ENCODE measurements around the gene CDK5RAP2.
A peak's percentile ranks its signal among the peaks of the same experiment; 100 is the strongest.
"Not testable (repeated sequence)": the region's sequence is repeated elsewhere in the genome, so short reads cannot be mapped to it uniquely, and the experiment has no call there.

The CDK5RAP2 gene

GRCh38 chr9:120541921-120542320, 38.0 kb downstream of the CDK5RAP2 start:
- no peak for DNase-seq

GRCh38 chr9:120539951-120540350, 40.0 kb downstream of the CDK5RAP2 start:
- no peak for DNase-seq

GRCh38 chr9:120538339-120538738, 41.6 kb downstream of the CDK5RAP2 start:
- no peak for DNase-seq

- DNase-seq: no peak
Observed at GRCh38 chr9:120536949-120537640, 42.9 kb downstream of the CDK5RAP2 start.

DNA sequence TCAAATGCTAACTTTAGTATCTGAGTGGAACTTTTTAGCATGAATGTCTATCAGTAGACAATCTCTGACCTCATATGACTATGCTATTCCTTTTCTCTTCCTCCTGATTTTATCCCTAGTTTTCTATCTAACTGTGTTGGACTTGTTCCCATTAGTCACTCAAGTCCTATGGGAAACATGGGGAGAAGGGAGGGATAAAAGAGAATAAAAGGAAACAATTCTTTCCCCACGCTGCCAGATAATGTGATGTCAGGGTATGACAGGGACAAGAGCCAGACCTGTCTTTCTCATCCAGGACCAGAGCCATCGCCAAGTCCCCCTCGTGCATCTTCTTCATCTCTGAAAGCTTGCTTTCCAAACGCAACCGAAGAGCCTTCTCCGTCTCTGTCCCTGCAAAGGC, 43.9 kb downstream of the CDK5RAP2 start:
- DNase-seq: no peak

GRCh38 chr9:120534266-120534665, 45.7 kb downstream of the CDK5RAP2 start:
- DNase-seq: no peak

GRCh38 chr9:120532891-120533290, 47.1 kb downstream of the CDK5RAP2 start:
- DNase-seq: no peak

GRCh38 chr9:120532475-120532874, 47.5 kb downstream of the CDK5RAP2 start:
- no peak for DNase-seq

DNA sequence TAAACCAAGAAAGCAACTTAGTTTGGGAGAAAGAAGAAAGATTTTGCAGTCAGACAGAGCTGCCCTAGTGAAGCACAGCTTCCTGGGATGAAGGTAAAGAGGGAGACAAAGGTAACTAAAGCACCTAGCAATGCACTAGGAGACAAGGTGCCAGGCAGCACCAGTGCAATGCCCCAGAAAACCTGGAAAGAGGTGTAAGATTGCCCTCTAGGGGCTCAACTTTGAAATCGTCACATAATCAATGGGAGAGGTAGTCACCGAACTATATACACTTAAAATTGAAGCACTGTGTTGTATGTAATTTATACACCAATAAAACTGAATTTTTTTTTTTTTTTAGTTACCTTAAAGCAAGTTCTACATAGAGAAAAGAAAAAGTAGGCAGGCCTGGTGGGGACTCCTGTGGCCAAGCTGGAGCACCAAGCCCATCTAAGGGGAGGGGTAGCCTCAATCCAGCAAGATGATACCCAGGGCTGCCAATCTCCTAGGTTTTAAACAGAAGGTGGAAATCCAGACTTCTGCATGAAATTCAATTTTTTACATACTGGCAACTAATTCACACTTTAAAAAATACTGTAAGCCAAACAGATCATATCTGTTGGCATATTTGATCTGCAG, 48.2 kb downstream of the CDK5RAP2 start:
- DNase-seq: peak; percentile 36

DNA sequence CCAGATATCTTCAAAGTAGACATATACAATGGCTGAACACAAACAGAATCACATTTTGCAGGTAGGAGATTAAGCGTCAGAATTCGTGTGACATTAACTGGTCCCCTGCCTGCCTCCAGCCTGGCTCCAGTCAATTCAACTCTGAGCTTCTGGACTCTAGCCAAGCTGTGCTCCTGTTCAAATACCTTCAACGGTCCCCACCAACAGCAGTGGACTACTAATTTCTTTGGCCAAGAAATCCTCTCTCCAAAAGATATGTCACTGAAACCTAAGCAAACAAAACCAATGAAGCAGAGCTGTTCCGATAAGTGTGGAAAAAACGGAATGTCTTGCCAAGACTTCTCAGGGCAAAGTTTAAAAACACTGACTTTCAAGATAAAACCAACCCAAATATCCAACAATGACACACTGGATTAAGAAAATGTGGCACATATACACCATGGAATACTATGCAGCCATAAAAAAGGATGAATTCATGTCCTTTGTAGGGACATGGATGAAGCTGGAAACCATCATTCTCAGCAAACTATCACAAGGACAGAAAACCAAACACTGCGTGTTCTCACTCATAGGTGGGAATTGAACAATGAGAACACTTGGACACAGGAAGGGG, 49.6 kb downstream of the CDK5RAP2 start:
- DNase-seq: not testable (repeated sequence)

- DNase-seq: no peak
Observed at GRCh38 chr9:120528829-120529228, 51.1 kb downstream of the CDK5RAP2 start.

DNA sequence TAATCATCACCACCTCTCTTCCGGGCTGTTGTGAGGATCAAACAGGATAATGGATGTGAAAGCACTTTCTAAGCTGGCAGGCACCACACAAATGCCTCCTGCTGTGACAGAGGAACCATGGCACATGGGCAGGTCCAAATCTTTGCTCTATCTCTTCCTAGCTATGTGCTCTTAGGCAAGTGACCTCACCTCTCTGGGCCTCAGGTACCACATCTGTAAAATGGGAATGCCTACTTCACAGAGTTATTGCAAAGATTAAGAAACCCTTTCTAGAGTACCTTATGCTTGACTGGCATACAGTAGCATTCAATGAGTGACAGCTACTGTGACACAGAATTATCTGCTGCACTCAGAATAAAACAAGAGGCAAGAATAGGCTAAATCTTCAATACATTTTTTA, 51.6 kb downstream of the CDK5RAP2 start:
- no peak for DNase-seq

GRCh38 chr9:120526534-120526933, 53.4 kb downstream of the CDK5RAP2 start:
- DNase-seq: no peak

GRCh38 chr9:120524863-120525262, 55.1 kb downstream of the CDK5RAP2 start:
- DNase-seq: no peak

GRCh38 chr9:120524038-120524437, 55.9 kb downstream of the CDK5RAP2 start:
- DNase-seq: no peak

GRCh38 chr9:120522558-120522957, 57.4 kb downstream of the CDK5RAP2 start:
- no peak for DNase-seq

DNA sequence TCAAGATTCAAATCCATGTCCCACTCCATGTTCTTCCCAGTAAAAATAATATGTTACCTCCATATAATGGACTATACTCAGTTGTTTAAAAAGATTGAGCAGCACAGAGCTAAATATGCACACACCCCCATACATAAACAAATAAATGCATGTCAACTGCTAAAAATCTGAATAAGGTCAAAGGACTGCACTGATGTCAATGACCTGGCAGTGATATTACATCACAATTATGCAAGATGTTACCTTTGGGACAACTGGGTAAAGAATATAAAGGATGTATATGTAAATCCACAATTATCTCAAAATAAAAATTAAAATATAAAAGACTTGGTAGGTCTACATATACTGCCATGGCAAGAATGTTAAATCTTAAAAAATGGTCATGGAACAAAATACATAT, 57.9 kb downstream of the CDK5RAP2 start:
- DNase-seq: no peak

GRCh38 chr9:120521101-120521500, 58.9 kb downstream of the CDK5RAP2 start:
- no peak for DNase-seq

DNA sequence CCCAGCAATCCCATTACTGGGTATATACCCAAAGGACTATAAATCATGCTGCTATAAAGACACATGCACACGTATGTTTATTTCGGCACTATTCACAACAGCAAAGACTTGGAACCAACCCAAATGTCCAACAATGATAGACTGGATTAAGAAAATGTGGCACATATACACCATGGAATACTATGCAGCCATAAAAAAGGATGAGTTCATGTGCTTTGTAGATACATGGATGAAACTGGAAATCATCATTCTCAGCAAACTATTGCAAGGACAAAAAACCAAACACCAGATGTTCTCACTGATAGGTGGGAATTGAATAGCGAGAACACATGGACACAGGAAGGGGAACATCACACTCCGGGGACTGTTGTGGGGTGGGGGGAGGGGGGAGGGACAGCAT, 64.0 kb downstream of the CDK5RAP2 start:
- not testable (repeated sequence) for DNase-seq

DNA sequence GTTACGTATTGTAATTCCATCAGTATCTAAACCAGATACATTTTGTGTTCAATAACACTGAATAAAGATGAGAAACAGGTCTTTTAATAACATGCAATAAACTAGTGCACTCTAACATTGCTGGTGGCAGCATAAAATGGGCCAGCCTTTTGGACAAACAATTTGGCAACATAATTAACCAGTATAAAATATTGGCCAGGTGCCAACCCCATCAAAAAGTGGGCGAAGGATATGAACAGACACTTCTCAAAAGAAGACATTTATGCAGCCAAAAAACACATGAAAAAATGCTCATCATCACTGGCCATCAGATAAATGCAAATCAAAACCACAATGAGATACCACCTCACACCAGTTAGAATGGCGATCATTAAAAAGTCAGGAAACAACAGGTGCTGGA, 64.5 kb downstream of the CDK5RAP2 start:
- not testable (repeated sequence) for DNase-seq

DNA sequence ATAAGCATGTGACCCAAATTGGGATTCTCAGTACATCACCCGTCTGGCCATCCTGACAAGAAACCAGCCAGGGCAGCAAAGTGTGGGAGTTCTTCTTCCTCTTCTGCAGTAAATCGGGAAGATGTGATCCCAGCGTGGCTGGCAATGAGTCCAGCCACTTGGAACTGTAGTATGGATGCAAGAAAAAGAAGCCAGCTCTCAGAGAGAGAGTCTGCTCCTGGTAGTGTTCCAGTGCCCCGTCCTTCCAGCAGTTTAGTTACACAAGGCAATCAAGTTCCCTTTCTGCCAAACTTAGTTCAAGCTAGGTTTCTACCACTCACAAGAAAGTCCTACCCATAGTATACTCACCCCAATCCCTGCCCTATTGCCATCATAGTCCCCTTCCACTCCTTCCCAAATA, 65.6 kb downstream of the CDK5RAP2 start:
- DNase-seq: no peak

- no peak for DNase-seq
Observed at GRCh38 chr9:120513825-120514396, 66.1 kb downstream of the CDK5RAP2 start.

- DNase-seq: no peak
Observed at GRCh38 chr9:120510816-120511215, 69.2 kb downstream of the CDK5RAP2 start.

DNA sequence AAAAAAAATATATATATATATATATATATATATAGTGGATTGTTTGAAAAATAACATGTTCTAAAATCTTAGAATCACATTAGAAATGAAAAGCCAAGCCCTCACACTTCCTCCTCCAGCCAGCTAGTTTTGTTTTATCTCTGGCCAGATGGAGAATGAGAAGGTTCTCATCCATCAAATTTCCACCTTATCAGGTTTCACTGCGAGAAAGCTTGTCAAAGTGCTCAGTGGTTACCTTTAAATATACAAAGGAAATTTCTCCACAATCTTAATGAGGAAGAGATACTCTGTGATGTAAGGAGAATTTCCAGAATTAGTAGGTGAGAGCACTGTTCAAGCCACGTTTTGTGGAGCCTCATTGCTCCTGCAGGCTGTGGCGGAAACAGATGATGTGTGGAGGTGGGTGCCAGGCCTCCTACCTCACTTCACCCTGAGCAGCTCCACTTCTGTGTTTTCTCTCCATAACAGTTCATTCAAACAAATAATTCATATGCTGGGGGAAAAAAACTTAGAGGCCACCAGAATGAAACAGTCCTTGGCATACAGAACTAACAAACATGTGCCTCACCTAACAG, 71.9 kb downstream of the CDK5RAP2 start:
- DNase-seq: no peak
